HG03280 (cell line): Measurements from ENCODE around the gene JPT2.
"Not testable (repeated sequence)": the region's sequence is repeated elsewhere in the genome, so short reads cannot be mapped to it uniquely, and the experiment has no call there.

Experiments used
- ATAC-seq: cut with Tn5 transposase; IDR thresholded peaks from one replicate; pipeline ENCODE4 v1.9.1; 2021; ENCODE audit warnings: mild to moderate bottlenecking, moderate library complexity; ENCODE audit not compliant: unreplicated experiment

Gene JPT2

GRCh38 chr16:1705688-1706385 lies 27.8 kb downstream of the JPT2 start, which contains the start of gene MAPK8IP3:
Gene MAPK8IP3, plus strand, starts transcription at chr16:1706195. Its CDS starts 145 bp downstream, at chr16:1706340.
- peak; percentile 85 for ATAC-seq

GRCh38 chr16:1706386-1707192 lies 28.5 kb downstream of the JPT2 start:
- ATAC-seq = no peak

- ATAC-seq = no peak
These were observed 29.2 kb downstream of the JPT2 start for GRCh38 chr16:1707193-1707790.

- no peak for ATAC-seq
These were observed 30.1 kb downstream of the JPT2 start for GRCh38 chr16:1708083-1708767.

- no peak for ATAC-seq
These were observed 30.7 kb downstream of the JPT2 start for GRCh38 chr16:1708768-1709180.

- no peak for ATAC-seq
These were observed 31.3 kb downstream of the JPT2 start for GRCh38 chr16:1709356-1709755.

- no peak for ATAC-seq
These were observed 32.9 kb downstream of the JPT2 start for GRCh38 chr16:1710811-1711507.

GRCh38 chr16:1712791-1713261 lies 34.7 kb downstream of the JPT2 start:
- ATAC-seq = no peak

- ATAC-seq = peak; percentile 3
These were observed 35.3 kb downstream of the JPT2 start for GRCh38 chr16:1713331-1713730.

- ATAC-seq = peak; percentile 56
These were observed 35.9 kb downstream of the JPT2 start for GRCh38 chr16:1713933-1714332.

- no peak for ATAC-seq
These were observed 37.1 kb downstream of the JPT2 start for GRCh38 chr16:1715220-1715619.

- ATAC-seq = not testable (repeated sequence)
These were observed 40.2 kb downstream of the JPT2 start for GRCh38 chr16:1718236-1718635.

GRCh38 chr16:1719559-1720229 lies 41.6 kb downstream of the JPT2 start:
- ATAC-seq = not testable (repeated sequence)

GRCh38 chr16:1721372-1721771 lies 43.3 kb downstream of the JPT2 start:
- ATAC-seq = no peak

GRCh38 chr16:1723450-1724147 lies 45.5 kb downstream of the JPT2 start:
- no peak for ATAC-seq

GRCh38 chr16:1724491-1724890 lies 46.4 kb downstream of the JPT2 start:
- no peak for ATAC-seq

GRCh38 chr16:1726661-1727502 lies 48.8 kb downstream of the JPT2 start:
- no peak for ATAC-seq
